ENCODE data around the gene ERCC4.

DNA sequence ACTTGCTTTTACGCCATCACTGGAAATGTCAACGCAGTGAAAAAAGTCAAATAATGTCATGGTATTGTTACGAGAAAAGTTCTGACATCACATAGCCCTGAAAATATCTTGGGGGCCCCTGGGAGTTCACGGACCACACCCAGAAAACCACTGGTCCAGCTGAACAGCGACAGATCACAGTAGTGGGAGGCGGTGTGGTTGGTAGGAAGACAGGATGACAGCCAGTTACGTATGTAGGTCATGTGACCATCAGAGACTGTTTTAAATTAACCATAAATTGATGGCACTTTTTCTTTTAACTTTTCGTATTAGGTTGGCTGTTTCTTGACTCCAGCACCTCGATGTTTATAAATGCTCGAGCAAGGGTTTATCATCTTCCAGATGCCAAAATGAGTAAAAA lies 11.9 kb downstream of the ERCC4 start:
- TF ChIP-seq YY1 (IDR thresholded peaks at IDR 0.05; ENCODE audit: insufficient read depth, insufficient read length): no peak
- TF ChIP-seq SUZ12 (IDR thresholded peaks at IDR 0.05; ENCODE audit: extremely low read depth, insufficient read depth, insufficient read length): no peak

All from NT2/D1 (cell line).